Spleen (tissue), 7 donors: ENCODE results near the gene TJP1.

Source experiments
- POLR2A ChIP-seq, 3 donors: fragments of 450-650 bp; IDR thresholded peaks; one replicate each; pipeline ENCODE4 v1.5.1; 2017; ENCODE audit warnings: antibody characterized with exemption in 3 of 3, mild to moderate bottlenecking in 1 of 3
- POLR2AphosphoS5 ChIP-seq, 3 donors: sonication (generic); formaldehyde crosslinking; IDR thresholded peaks; one replicate each; pipeline ENCODE4 v1.5.1; 2017; ENCODE audit warnings: antibody characterized with exemption in 3 of 3
- TF ChIP-seq, protein P1 (sequence below), 11 experiments: fragments of 200-600 bp in 7 of 11; fragments of 450-650 bp in 4 of 11; sonication (generic) in 4 of 11; IDR thresholded peaks in 8 of 11; conservative IDR thresholded peaks in 3 of 11; 1 replicate in 7 of 11; 2 replicates in 4 of 11; pipeline versions ENCODE4 v1.4.0 to v1.8.0; 2016 to 2021; ENCODE audit warnings: antibody characterized with exemption in 11 of 11, inconsistent platforms in 4 of 11, mild to moderate bottlenecking in 1 of 11
- donor health status: DM: no; HTN: no; CAD: no; lungs with moderate emphysema.
- donor health status: DM: no; HTN: no; CAD: no.
- donor health status: DM: no; HTN: no; CAD: no.

DNA sequence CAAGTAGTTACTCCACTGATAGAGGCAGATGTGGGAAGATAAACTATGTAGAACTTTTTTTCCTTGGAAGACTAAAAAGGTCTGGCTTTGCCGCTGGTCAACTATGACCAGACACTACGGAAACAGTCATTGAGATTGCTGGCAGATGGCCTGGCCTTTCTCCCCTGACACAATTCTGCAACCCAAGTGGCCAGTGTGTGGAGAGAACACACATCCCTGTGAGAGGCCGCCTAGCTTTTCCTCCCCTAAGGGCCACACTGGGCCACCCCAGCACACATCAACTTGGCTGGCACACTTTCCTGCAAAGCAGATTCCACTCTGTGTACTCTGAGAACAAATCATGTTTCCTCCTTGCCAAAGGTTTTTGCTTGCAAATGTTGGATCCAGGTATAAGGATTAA, 10.4 kb upstream of the TJP1 start:
- TF ChIP-seq, protein P1, sequence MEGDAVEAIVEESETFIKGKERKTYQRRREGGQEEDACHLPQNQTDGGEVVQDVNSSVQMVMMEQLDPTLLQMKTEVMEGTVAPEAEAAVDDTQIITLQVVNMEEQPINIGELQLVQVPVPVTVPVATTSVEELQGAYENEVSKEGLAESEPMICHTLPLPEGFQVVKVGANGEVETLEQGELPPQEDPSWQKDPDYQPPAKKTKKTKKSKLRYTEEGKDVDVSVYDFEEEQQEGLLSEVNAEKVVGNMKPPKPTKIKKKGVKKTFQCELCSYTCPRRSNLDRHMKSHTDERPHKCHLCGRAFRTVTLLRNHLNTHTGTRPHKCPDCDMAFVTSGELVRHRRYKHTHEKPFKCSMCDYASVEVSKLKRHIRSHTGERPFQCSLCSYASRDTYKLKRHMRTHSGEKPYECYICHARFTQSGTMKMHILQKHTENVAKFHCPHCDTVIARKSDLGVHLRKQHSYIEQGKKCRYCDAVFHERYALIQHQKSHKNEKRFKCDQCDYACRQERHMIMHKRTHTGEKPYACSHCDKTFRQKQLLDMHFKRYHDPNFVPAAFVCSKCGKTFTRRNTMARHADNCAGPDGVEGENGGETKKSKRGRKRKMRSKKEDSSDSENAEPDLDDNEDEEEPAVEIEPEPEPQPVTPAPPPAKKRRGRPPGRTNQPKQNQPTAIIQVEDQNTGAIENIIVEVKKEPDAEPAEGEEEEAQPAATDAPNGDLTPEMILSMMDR (IDR thresholded peaks at IDR 0.05 in 8 of 11, conservative IDR thresholded peaks at IDR 0.05 in 3 of 11) = no peak
- TF ChIP-seq POLR2AphosphoS5 (IDR thresholded peaks at IDR 0.05) (no peak), POLR2A (IDR thresholded peaks at IDR 0.05) (no peak)
